T-helper 22 cell (primary cell): Measurements from ENCODE around the gene BET1.

Experiments
- DNase-seq: peaks from one replicate; pipeline ENCODE4 v3.0.0-alpha.2; 2020; ENCODE audit warnings: low read depth

BET1 gene

GRCh38 chr7:93957767-93958166, 46.4 kb downstream of the BET1 start:
- DNase-seq: no peak

- DNase-seq: no peak
Measured at GRCh38 chr7:93955304-93955703, 48.9 kb downstream of the BET1 start.

DNA sequence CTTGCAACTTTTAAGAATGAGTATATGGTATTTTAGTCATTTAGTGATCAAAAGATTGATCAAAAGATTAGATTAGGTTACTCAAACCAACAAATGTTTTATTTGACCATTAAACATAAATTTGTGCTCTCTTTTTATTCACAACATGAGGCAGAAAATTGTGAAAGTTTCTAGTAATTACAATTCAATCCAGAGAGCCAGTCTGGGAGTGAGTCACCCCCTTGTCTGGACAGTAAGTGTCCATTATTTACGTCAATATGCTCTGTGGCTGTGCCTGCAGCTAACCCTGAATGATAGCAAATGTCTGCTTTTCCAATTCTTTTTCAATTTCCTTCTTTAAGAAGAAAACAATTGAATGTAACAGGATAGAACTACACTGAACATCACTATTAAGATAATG, 54.7 kb downstream of the BET1 start:
- no peak for DNase-seq

DNA sequence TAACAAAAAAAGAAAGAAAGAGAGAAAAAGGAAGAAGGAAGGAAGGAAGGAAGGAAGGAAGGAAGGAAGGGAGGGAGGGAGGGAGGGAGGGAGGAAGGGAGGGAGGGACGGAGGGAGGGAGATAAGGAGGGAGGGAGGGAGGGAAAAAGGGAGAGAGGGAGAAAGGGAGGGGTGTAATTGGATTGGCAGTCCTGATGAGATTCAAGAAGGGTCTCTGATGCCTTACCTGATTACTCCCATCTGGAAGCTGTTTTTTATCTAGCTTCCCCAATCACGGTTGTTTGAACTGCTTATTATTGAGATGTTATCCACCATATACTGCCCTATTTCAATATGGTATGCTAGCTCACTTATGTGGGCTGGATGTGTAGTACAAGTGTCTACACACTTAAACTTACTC, 55.3 kb downstream of the BET1 start:
- no peak for DNase-seq

DNA sequence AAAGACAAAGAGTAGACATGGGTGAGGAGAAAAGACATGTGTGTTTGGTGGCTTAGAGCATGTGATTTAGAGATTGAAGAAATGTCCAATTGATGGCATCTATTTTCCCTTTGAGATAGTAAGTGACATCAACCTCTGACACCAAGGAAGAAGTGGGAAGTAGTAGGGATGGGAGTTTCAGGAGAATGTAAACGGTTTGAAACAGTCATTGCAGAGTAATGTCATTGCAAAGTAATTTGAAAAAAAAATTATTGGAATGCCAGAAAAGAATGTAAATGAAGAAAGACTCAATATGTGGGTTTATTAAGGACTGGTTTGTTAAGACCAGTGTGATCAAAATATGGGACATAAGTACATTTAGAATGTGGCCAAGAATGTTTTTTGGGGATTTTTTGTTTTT, 56.0 kb downstream of the BET1 start:
- no peak for DNase-seq

DNA sequence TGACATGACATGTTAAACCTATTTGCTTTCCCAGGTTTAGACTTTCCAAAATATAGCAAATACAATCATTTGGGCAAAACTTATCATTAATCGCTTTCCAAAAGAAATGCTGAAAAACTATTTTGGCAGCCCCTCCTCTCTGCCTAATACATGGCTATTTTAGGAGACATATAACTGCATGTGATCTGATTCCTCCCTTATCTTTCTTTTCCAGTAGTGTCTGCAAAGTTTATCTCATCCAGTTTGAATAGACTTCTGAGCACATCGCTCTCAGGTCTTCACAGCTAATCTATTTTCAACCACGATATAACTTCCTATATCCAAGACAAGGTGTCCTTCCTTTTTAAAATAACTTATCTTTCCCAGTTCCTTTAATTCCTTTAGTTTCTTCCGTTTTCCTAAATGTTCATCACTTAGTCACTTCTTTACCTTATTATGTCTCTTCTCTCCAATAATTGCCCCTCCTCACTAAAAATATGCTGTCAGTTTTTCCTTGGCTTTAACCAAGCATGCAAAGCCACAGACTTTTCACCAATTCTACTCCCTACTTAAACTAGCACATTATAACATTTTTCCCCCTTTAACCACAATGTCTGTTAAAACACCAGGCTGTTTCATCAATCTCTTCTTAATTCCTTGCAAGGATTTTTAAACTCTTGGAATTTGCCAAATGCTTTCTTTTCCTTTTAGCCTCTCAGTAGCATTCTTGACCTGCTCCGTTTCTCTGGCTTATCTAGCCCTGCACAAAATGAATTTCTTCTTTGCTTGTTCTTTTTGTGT, 58.2 kb downstream of the BET1 start:
- no peak for DNase-seq

GRCh38 chr7:93945083-93945482, 59.1 kb downstream of the BET1 start:
- DNase-seq: no peak

DNA sequence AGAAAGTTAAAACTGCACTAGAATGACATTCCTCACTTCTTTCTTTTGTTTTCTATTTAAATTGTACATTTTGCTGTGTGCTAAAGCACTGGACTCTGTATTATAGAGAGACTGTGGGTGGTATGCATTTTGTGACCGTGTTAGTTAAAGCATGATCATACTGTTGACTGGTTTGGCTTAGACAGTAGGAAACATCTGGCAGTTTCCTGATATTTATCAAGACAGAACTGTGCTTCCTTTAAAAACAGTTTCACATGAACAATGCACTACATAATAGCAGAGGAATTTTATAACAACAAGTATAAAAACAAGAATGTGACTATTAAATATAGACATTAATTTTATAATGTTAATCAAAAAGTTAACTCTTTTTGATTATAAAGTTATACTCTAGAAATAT, 59.5 kb downstream of the BET1 start:
- DNase-seq: no peak

DNA sequence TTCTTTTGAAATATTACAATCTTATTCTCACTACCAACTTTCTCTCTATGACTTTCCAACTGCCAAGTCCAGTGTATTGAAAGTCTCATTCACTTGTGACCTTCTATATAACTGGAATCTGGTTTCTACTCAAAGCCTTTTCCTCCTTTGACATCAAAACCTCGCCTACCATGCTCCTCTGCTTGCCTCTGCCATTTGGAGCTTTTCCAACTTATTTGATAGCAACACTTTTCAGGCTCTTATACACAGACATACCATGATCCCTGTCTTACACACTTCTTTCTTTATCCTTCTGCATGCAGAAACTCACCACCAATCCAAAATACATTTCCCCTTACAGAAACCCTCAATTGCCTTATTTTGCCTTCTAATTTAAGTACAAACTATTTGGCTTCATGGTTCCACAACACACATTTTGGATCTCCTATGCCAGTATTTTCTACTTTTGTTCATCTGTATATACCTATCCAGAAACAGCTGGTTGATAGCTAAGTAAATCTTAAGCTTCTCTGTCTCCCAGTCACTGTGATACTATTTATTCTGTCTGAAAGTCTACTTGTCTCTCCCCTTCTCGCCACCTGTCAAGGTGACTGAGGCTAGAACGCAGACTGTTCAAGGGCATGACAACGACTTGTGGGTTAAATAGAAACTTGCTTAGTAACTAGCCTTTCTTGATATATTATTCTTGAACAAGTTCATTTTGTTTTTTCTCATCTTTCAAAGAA, 60.2 kb downstream of the BET1 start:
- DNase-seq: no peak
